ENCODE results near the gene MAML3.

Gene MAML3

GRCh38 chr4:140174543-140174942, 20.6 kb upstream of the MAML3 start:
- TF ChIP-seq, protein P1, sequence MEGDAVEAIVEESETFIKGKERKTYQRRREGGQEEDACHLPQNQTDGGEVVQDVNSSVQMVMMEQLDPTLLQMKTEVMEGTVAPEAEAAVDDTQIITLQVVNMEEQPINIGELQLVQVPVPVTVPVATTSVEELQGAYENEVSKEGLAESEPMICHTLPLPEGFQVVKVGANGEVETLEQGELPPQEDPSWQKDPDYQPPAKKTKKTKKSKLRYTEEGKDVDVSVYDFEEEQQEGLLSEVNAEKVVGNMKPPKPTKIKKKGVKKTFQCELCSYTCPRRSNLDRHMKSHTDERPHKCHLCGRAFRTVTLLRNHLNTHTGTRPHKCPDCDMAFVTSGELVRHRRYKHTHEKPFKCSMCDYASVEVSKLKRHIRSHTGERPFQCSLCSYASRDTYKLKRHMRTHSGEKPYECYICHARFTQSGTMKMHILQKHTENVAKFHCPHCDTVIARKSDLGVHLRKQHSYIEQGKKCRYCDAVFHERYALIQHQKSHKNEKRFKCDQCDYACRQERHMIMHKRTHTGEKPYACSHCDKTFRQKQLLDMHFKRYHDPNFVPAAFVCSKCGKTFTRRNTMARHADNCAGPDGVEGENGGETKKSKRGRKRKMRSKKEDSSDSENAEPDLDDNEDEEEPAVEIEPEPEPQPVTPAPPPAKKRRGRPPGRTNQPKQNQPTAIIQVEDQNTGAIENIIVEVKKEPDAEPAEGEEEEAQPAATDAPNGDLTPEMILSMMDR (IDR thresholded peaks at IDR 0.05; ENCODE audit: borderline replicate concordance, control extremely low read depth, extremely low read depth, insufficient read depth, missing control alignments) = no peak
- DNase-seq (ENCODE audit: low spot score) = no peak
- in situ Hi-C loops (cut with MboI; ENCODE audit: low sequenced_read_pairs, unreplicated experiment) = no loop called here

GRCh38 chr4:140172960-140173359, 19.0 kb upstream of the MAML3 start:
- DNase-seq (ENCODE audit: low spot score) = no peak
- in situ Hi-C loops (cut with MboI; ENCODE audit: low sequenced_read_pairs, unreplicated experiment) = no loop called here
- TF ChIP-seq, protein P1 (IDR thresholded peaks at IDR 0.05; ENCODE audit: borderline replicate concordance, control extremely low read depth, extremely low read depth, insufficient read depth, missing control alignments) = no peak

DNA sequence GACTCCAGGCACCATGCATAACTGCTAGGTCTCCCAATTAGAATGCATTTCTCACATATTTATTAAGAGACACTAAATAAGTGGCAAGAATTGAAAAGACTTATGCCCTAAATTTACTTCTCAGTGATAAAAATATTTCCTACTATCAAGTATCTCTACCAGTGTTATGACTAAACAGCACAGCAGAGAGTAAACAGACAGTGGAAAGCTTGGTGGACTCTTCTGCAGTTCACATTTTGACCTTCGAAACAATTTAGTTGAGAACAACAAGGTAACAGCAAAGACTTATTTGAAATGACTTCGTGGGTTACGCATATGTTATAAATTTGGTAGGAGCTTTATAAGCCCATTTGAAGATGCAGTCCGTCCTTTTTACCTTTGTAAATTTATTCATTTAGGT, 16.3 kb upstream of the MAML3 start:
- in situ Hi-C loops (cut with MboI; ENCODE audit: low sequenced_read_pairs, unreplicated experiment) = no loop called here
- TF ChIP-seq, protein P1 (IDR thresholded peaks at IDR 0.05; ENCODE audit: borderline replicate concordance, control extremely low read depth, extremely low read depth, insufficient read depth, missing control alignments) = no peak

DNA sequence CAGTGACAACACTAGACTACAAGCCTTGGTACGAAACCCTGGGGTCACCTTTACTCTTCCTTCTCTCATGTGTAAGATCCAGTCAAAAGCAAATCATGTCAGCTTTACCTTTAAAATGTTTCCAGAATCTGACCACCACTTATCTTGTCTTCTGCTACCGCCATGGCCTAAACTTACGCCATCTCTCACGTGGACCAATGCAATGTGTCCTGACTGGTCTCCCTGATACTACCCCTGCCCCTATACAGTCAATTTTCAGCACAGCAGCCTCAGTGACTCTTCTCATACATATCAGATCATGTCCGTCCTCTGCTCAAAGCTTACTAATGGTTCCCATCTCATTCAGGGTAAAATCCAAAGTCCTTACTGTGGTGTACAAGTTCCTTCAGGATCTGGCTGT, 15.0 kb upstream of the MAML3 start:
- TF ChIP-seq, protein P1 (IDR thresholded peaks at IDR 0.05; ENCODE audit: borderline replicate concordance, control extremely low read depth, extremely low read depth, insufficient read depth, missing control alignments) = no peak
- in situ Hi-C loops (cut with MboI; ENCODE audit: low sequenced_read_pairs, unreplicated experiment) = no loop called here
- no peak for DNase-seq (ENCODE audit: low spot score)

More for the DNA sequence above, 16.3 kb upstream of the MAML3 start:
- no peak for DNase-seq (ENCODE audit: low spot score)

DNA sequence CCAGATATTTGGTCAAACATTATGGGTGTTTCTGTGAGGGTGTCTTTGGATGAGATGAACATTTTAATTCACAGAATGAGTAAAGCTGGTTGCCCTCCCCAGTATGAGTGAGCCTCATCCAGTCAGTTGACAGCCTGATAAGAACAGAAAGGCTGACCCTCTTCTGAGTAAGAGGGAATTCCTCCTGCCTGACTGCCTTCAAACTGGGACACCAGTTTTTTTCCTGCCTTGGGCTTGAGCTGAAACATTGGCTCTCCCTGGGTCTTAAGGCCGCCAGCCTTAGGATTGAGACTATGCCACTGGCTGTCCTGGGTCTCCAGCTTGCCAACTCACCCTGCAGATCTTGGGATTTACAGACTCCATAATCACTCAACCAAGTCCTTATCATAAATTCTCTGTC, 14.5 kb upstream of the MAML3 start:
- TF ChIP-seq, protein P1 (IDR thresholded peaks at IDR 0.05; ENCODE audit: borderline replicate concordance, control extremely low read depth, extremely low read depth, insufficient read depth, missing control alignments) = no peak
- DNase-seq (ENCODE audit: low spot score) = no peak
- in situ Hi-C loops (cut with MboI; ENCODE audit: low sequenced_read_pairs, unreplicated experiment) = no loop called here

GRCh38 chr4:140163029-140163810, 9.2 kb upstream of the MAML3 start:
- TF ChIP-seq, protein P1 (IDR thresholded peaks at IDR 0.05; ENCODE audit: borderline replicate concordance, control extremely low read depth, extremely low read depth, insufficient read depth, missing control alignments) = no peak
- no peak for DNase-seq (ENCODE audit: low spot score)
- in situ Hi-C loops (cut with MboI; ENCODE audit: low sequenced_read_pairs, unreplicated experiment) = no loop called here
